Right kidney (tissue), 1 donor: ENCODE results near the gene ZNF750.
A peak's percentile ranks its signal among the peaks of the same experiment; 100 is the strongest.

Experiments
- DNase-seq: peaks from one replicate; pipeline ENCODE4 v3.0.0-alpha.2; 2016

Gene ZNF750

DNA sequence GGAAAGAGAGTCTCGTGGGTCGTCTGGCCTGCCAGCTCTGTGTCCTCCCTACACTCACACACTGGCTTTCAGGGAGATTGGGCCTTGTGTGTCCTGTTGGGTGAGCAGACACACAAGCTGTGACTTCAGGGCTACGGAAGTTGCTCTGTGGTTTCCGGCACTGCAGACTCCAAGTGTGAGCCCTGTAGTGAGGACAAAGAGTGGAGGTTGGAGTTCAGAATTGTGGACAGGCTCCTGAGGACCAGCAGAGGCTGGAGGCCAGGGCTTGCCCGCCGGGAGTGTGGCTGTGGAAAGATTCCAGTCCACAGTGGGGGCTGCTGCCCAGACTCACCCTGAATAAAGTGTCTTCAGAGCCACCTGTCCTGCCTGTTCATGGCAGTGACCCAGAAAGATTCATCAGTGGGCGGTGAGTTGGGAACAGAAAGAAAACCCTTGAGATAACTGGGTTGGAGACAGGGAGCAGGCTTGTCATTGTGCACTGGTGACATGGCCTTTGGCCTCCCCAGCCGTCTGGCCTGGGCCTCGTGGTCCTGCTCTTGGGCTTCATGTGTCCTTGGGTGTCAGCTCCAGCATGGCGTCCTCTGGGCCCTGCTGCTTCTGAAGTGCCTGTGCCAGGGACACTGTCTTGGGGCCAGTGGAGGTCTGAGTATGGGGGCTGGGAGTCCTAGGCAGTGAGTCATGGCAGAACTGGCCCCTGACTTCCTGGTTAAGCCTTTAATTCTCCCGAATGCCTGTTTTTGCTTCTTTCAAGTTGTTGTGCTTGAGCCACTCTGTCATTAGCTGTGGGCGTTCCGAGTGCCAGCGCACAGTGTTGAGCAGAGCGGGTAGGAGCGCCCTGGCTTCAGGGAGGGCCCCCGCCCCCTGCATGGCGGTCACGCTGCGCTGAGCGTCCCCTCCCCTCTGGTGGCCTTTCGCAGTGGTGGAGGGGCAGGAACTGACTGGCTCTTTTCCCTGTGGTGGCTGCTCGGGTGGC lies 19.9 kb upstream of the ZNF750 start:
- peak; percentile 76 for DNase-seq

GRCh38 chr17:82858376-82859126 lies 18.7 kb upstream of the ZNF750 start:
- no peak for DNase-seq

- DNase-seq = no peak
Measured at GRCh38 chr17:82856361-82856760, 16.5 kb upstream of the ZNF750 start.

- no peak for DNase-seq
Measured at GRCh38 chr17:82854226-82854625, 14.4 kb upstream of the ZNF750 start.

- no peak for DNase-seq
Measured at GRCh38 chr17:82851381-82851780, 11.6 kb upstream of the ZNF750 start.

DNA sequence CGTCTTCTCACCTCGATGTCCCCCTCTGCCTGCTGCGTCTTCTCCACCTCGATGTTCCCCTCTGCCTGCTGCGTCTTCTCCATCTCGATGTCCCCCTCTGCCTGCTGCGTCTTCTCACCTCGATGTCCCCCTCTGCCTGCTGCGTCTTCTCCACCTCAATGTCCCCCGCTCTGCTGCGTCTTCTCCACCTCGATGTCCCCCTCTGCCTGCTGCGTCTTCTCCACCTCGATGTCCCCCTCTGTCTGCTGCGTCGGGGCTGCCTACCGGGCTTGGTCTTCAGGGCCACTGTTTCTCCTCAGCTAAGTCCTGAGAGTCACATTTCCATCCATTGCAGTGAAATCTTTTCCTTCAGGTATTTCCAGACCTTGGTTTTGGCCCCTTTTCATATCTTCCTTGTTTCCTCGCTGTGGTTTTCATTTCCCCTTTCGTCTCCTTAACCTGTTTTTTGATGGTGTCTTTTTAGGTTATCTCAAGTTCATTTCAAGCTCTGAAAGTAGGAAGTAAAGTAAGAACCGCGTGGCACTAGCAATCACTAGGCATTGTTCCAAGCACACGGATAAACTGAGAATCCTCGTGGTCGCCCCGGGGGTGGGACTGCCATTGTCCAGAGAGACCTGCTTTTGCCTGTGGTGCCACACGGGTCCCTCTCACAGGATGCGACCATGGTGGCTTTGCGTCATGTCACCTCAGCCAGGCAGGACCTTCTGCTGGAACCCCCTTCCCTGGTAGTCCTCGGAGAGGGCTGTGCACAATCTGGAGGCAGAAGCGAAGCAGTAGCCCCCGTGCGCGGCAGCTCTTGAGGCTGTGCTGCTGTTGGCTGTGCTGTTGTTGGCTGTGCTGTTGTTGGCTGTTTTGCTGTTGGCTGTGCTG lies 9.5 kb upstream of the ZNF750 start:
- no peak for DNase-seq

DNA sequence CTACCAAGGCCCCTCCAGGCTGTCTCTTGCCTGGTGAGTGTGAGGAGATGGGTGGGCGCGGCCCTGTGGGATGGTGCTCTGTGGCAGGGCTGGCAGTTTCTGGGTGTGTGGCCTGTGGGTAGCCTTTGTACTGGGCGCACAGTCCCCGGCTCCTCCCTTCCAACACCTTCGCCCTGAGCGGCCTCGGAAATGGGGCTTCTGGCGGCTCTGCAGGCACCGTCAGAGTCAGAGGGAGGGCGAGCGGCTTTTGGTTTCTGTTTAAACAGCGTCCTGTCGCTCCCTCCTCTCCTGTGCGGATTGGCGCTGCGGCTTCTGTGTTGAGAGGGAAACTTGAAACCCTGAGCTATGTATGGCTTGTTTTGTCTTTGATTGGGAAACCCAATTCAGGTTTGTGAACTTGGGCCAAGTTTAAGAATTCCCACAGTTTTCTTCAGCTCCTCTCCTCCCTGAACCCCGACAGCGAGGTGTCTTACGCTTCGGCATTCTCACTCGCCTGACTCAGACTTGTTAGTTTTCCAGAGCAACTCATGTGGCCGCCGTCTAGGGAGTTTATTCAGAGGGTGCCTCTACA lies 8.3 kb upstream of the ZNF750 start:
- DNase-seq = peak; percentile 56

- peak; percentile 12 for DNase-seq
Measured at GRCh38 chr17:82846061-82846691, 6.4 kb upstream of the ZNF750 start.

DNA sequence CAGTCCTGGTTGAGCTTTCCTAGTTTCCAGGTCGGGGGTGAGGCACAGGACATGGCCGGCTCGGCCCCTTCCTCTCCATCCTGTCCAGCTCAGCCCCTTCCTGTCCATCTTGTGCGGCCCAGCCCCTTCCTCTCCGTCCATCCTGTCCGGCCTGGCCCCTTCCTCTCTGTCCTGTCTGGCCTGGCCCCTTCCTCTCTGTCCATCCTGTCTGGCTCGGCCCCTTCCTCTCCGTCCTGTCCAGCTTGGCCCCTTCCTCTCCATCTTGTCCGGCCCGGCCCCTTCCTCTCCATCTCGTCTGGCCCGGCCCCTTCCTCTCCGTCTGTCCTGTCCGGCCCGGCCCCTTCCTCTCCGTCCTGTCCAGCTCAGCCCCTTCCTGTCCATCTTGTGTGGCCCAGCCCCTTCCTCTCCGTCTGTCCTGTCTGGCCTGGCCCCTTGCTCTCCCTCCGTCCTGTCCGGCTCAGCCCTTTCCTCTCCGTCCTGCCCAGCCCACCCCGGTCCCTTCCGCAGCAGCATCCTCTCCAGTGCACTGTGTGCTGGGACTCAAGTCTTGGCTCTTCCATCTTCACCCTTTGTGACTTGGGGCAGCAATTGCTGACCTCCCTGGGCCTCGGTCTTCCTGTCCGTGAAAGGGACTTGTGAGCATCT lies 5.5 kb upstream of the ZNF750 start:
- peak; percentile 40 for DNase-seq

GRCh38 chr17:82844796-82845162 lies 5.0 kb upstream of the ZNF750 start:
- DNase-seq = no peak

DNA sequence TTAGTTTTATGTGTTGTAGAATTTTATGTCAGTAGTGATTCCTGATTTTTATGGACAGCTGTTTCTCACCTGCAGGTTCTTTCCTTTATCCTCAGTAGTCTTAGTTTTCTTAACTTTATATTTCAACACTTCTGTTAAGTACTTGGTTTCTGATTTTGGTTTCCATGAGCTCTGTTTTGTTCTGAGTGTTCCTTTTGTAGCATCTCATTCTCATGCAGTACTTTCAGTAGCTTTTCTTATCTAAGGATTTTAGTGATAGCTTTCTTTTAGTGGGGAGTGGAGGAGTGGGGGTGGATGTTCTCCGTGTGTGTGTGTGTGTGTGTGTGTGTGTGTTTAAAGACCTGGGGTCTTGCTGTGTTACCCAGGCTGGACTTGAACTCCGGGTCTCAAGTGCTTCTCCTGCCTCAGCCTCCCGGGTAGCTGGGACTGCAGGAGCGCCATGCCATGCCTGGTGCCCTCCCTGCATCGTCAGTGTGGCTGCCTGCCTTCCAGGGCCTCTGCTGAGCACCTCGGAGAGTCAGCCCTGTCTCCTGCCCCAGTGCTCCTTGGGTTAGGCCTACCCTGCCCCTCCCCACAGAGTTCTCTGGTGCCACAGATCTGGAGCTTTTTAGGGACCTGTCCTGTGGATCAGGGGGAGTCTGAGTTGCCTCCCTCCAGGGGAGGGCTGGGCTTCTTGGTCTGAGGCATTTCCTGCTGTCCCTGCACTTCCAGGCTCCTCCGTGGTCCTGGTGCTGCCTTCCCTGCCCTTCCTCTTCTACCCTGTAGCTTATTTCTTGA lies 4.3 kb upstream of the ZNF750 start:
- DNase-seq = no peak

DNA sequence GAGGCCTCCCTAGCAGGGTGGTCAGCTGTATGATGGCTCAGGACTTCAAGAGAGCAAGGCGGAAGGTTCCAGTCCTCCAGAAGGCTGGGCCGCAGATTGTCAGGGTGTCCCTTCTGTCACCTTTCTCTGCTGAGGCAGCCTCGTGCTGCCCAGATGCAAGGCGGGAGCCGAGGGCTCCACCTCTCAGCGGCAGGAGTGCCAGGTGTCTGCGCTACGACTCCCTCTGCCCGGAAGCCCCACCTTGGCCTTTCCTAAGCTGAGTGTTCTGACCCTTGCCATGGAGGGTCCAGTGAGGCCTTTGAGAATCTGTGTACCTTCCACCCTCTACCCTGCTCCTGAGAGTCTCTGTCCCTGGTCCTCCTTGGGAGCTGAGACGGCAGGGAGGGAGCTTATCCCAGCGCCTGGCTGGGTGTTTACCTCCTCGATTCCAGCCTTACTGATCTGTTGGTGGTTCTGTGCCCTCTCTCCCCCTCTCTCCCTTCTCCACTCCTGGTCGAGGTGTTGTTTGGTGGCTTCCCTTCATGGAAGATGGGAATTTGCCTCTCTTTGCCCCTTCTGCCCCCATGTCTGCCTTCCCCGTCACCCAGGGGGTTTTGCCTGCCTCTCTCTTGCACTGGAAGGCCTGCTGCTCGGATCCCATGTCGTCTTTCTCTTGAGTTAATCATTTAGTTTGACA lies 2.2 kb upstream of the ZNF750 start:
- DNase-seq = no peak

GRCh38 chr17:82840431-82840831 lies 609 bp upstream of the ZNF750 start:
- no peak for DNase-seq

GRCh38 chr17:82838386-82839063 lies 1.3 kb downstream of the ZNF750 start:
- peak; percentile 32 for DNase-seq

DNA sequence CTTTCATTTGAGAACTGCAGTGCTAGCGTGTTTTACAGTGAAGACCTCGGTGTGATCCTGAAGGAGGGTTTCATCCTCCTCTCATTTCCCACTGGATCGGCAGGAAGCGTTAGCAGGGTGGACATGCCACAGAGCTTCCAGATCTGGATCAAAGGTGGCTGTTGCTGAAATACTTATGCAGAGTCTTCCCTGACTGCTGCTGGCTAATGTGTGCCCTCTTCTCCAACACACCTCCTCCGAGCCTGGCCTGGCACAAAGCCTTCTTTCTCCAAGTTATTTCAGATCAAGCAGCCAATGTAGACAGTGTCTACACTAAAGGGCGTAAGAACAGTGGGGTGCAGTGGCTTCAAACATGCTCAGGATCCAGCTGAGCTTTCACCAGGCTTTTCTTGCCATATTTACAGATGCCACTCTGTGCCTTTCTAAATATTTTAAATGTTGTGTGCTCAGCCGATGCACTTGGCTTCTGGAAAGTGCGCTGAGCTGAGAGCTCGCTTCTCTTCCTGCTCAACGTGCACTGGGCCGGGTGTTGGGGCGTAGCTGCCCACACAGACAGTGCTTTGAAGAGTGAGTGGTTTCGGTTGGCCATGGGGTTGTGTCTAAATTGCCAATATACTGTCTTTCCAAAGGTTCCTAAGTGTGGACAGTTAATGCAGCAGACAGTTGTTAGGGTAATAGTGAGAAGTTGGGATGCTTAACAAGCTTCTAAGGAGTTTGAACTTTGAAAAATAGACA lies 2.1 kb downstream of the ZNF750 start:
- DNase-seq = peak; percentile 40

GRCh38 chr17:82836823-82837357 lies 2.9 kb downstream of the ZNF750 start:
- DNase-seq = peak; percentile 25

DNA sequence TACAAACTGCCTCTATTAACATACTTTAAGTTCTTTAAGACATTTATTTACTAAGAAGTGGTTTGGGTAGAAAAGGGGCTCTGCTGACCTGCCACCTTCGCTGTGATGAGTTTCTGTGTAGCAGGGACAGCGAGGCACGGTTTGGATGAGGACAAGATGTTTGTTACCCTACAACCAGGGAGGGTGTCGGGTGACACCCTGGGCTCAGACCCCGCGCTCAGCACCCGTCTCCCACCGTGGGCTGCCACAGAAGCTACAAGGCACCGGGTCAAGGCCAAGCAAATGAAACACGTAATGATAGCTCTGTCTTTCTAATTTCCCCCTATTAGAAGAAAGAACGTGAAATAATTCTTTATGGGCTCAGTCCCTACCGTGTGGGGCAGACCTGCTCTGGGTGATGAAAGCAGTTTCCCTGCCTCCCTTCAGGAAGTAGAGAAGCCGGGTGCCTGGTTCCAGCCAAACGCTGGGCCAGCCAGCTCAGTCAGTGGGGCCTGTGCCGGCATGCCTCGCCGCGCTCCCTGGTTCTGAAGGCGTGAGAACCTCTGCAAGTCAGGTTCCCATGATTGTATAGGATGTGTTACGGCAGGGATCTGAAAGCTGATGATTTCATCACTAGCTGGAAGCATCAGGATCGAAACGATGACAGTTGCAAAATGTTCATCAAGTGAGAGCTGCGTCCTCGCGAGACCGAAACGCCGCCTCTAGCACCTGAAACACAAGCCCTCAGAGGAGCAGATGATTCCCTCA lies 3.9 kb downstream of the ZNF750 start:
- DNase-seq = peak; percentile 37
